ENCODE data around the gene ENDOG.

DNA sequence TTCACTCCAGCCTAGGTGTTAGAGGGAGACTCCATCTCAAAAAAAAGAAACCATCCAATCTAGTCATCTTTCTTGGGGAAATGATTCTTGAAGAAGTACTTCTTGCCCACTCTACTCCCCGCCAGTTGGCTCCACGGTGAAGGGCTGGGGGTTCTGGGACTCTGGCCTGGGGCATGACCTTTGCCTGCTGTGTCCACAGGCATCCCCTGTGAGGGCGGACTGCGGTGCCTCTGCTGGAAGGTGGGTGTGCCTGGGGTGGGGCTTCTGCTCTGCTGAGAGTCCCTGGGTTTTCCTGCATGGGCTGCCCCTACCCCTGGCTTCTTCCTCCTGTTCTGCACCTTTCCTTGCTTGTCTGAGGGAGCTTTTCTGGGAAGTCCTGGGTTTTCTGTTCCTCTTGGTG, 27.8 kb upstream of the ENDOG start:
- TF ChIP-seq, protein P1, sequence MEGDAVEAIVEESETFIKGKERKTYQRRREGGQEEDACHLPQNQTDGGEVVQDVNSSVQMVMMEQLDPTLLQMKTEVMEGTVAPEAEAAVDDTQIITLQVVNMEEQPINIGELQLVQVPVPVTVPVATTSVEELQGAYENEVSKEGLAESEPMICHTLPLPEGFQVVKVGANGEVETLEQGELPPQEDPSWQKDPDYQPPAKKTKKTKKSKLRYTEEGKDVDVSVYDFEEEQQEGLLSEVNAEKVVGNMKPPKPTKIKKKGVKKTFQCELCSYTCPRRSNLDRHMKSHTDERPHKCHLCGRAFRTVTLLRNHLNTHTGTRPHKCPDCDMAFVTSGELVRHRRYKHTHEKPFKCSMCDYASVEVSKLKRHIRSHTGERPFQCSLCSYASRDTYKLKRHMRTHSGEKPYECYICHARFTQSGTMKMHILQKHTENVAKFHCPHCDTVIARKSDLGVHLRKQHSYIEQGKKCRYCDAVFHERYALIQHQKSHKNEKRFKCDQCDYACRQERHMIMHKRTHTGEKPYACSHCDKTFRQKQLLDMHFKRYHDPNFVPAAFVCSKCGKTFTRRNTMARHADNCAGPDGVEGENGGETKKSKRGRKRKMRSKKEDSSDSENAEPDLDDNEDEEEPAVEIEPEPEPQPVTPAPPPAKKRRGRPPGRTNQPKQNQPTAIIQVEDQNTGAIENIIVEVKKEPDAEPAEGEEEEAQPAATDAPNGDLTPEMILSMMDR (IDR thresholded peaks at IDR 0.05; ENCODE audit: low read length), result no peak
- TF ChIP-seq EZH2phosphoT487 (IDR thresholded peaks at IDR 0.05; ENCODE audit: low read length) (no peak), EZH2 (optimal IDR thresholded peaks at IDR 0.05; ENCODE audit: low read depth, low read length) (no peak)
